Panc1 (cell line): ENCODE results near the gene NOX1. TPM values are rescaled to one million over a fixed set of nuclear protein-coding genes. Genes with fewer than 3 reads are reported as not detected.

Experiments
- ATAC-seq: fragments of 200-7000 bp; cut with Tn5 transposase; 2 replicates; pipeline ENCODE4 v1.9.1; 2020; ENCODE audit warnings: mild to moderate bottlenecking, moderate library complexity
- BruUV-seq: library from RNA; stranded (reverse); fragments of 400-500 nt; replicated peaks from 2 replicates; lab custom pipeline; 2021; lab: Mats Ljungman, UMichigan
- CTCF ChIA-PET: fragments of 300-600 bp; sonication (Branson Sonifier 250); formaldehyde crosslinking; loops from one replicate; lab custom pipeline; 2022; ENCODE audit warnings: antibody characterized with exemption; lab: Charles Lee
- POLR2A ChIA-PET: fragments of 300-600 bp; sonication (Branson Sonifier 250); formaldehyde crosslinking; loops from one replicate; lab custom pipeline; 2022; ENCODE audit warnings: antibody characterized with exemption; lab: Charles Lee
- DNase-seq: peaks from one replicate; pipeline ENCODE4 v3.0.0-alpha.2; 2010; ENCODE audit warnings: low read depth, low spot score
- H3K27ac ChIP-seq: 2 replicates; pipeline ENCODE4 v1.5.1; 2011; ENCODE audit warnings: mild to moderate bottlenecking, low read length, inconsistent platforms
- H3K27me3 ChIP-seq: fragments of 200-500 bp; sonication (Bioruptor generic); 2 replicates; pipeline ENCODE4 v1.6.0; 2014; ENCODE audit warnings: low read length, inconsistent platforms; ENCODE audit not compliant: control insufficient read depth, insufficient read depth
- H3K36me3 ChIP-seq: fragments of 200-500 bp; sonication (Bioruptor generic); 2 replicates; pipeline ENCODE4 v1.5.1; 2014; ENCODE audit warnings: inconsistent platforms, mild to moderate bottlenecking, low read length, moderate library complexity; ENCODE audit not compliant: control insufficient read depth, insufficient read depth
- H3K4me1 ChIP-seq: 2 replicates; pipeline ENCODE4 v1.5.1; 2011; ENCODE audit warnings: inconsistent platforms, mild to moderate bottlenecking, low read length, moderate library complexity; ENCODE audit not compliant: control insufficient read depth, insufficient read depth
- H3K4me3 ChIP-seq, 2 experiments: 2 replicates each; pipeline ENCODE4 v1.5.1; 2011 to 2012; ENCODE audit warnings: low read depth in 2 of 2, low read length in 2 of 2, mild to moderate bottlenecking in 2 of 2, inconsistent platforms in 1 of 2, moderate library complexity in 1 of 2
- H3K9me3 ChIP-seq: fragments of 200-500 bp; sonication (Bioruptor generic); 2 replicates; pipeline ENCODE4 v1.5.1; 2014; ENCODE audit warnings: low read depth, mild to moderate bottlenecking, inconsistent platforms, low read length, moderate library complexity; ENCODE audit not compliant: control insufficient read depth, insufficient read depth
- POLR2AphosphoS5 ChIP-seq: IDR thresholded peaks from 2 replicates; pipeline ENCODE4 v1.6.1; 2012; ENCODE audit warnings: mild to moderate bottlenecking, low read depth, low read length, moderate library complexity
- REST ChIP-seq, 2 experiments: IDR thresholded peaks; 2 replicates each; pipeline ENCODE4 v1.6.1; 2011 to 2012; ENCODE audit warnings: low read depth in 2 of 2, control low read depth in 1 of 2, low read length in 1 of 2, mild to moderate bottlenecking in 1 of 2, moderate library complexity in 1 of 2; ENCODE audit not compliant: insufficient read depth in 1 of 2
- SIN3A ChIP-seq: IDR thresholded peaks from 2 replicates; pipeline ENCODE4 v1.6.1; 2012; ENCODE audit warnings: low read depth, mild to moderate bottlenecking, low read length, moderate library complexity, borderline replicate concordance; ENCODE audit not compliant: insufficient read depth
- TCF7L2 ChIP-seq: IDR thresholded peaks from 2 replicates; pipeline ENCODE4 v1.6.1; 2011; ENCODE audit warnings: mild to moderate bottlenecking, low read depth, low read length, inconsistent platforms
- in situ Hi-C: cut with HindIII; loops from 2 replicates; pipeline ENCODE4 v1.10.0; 2016; ENCODE audit warnings: low sequenced_read_pairs, low pct_unique_long_range_greater_than_20kb
- intact Hi-C: fragments of 100-400 bp; cut with micrococcal nuclease; formaldehyde crosslinking; loops from one replicate; pipeline ENCODE4 v1.10.0; 2022; ENCODE audit not compliant: unreplicated experiment
- total RNA-seq: library from RNA; stranded (reverse); gene quantifications from one replicate; pipeline ENCODE4 v1.2.1, GENCODE V29; 2021; ENCODE audit not compliant: unreplicated experiment
- TF ChIP-seq, protein P1 (sequence below): fragments of 450-650 bp; IDR thresholded peaks from 2 replicates; pipeline ENCODE4 v1.5.1; 2017; ENCODE audit warnings: mild to moderate bottlenecking

The NOX1 gene
- total RNA-seq, 1 experiment from 2014 or later = not detected

GRCh38 chrX:100852810-100853209 is 21.3 kb downstream of the NOX1 start:
- Histone ChIP-seq H3K4me1 (no peaks in the 10 kb centered on the region), H3K9me3 (no peaks in the 10 kb centered on the region), H3K36me3 (no peaks in the 10 kb centered on the region), H3K4me3 (no peak overlapping the region), H3K27ac (no peak overlapping the region), H3K27me3 (no peaks in the 10 kb centered on the region)
- CTCF ChIA-PET = no interaction called here
- DNase-seq (no peak), ATAC-seq (no peak)
- intact Hi-C loops = no loop called here
- in situ Hi-C loops = no loop called here
- BruUV-seq = no TSS peak
- TF ChIP-seq SIN3A = no peak
- no peak for TF ChIP-seq TCF7L2
- no peak for TF ChIP-seq REST (IDR thresholded peaks at IDR 0.05; ENCODE audit: insufficient read depth in 1 of 2, low read depth in 2 of 2, low read length in 1 of 2)
- POLR2A ChIA-PET = no interaction called here

- no peaks in the 10 kb centered on the region for H3K27me3 ChIP-seq
- BruUV-seq = no TSS peak
- no peaks in the 10 kb centered on the region for H3K9me3 ChIP-seq
- in situ Hi-C loops = no loop called here
- DNase-seq = no peak
- peak; percentile 51; the same call in 1 of the 2 replicates for ATAC-seq
- H3K36me3 ChIP-seq = no peaks in the 10 kb centered on the region
- ChIA-PET CTCF (no interaction called here), POLR2A (no interaction called here)
- no peak overlapping the region for H3K27ac ChIP-seq
- H3K4me3 ChIP-seq = no peak overlapping the region
- intact Hi-C loops = no loop called here
- TF ChIP-seq REST (IDR thresholded peaks at IDR 0.05; ENCODE audit: insufficient read depth in 1 of 2, low read depth in 2 of 2, low read length in 1 of 2) = no peak
- TF ChIP-seq TCF7L2 = no peak
- no peak for TF ChIP-seq SIN3A
- no peak for TF ChIP-seq POLR2AphosphoS5
- TF ChIP-seq, protein P1, sequence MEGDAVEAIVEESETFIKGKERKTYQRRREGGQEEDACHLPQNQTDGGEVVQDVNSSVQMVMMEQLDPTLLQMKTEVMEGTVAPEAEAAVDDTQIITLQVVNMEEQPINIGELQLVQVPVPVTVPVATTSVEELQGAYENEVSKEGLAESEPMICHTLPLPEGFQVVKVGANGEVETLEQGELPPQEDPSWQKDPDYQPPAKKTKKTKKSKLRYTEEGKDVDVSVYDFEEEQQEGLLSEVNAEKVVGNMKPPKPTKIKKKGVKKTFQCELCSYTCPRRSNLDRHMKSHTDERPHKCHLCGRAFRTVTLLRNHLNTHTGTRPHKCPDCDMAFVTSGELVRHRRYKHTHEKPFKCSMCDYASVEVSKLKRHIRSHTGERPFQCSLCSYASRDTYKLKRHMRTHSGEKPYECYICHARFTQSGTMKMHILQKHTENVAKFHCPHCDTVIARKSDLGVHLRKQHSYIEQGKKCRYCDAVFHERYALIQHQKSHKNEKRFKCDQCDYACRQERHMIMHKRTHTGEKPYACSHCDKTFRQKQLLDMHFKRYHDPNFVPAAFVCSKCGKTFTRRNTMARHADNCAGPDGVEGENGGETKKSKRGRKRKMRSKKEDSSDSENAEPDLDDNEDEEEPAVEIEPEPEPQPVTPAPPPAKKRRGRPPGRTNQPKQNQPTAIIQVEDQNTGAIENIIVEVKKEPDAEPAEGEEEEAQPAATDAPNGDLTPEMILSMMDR = no peak
- no peaks in the 10 kb centered on the region for H3K4me1 ChIP-seq
Observed at GRCh38 chrX:100850317-100850716, 23.8 kb downstream of the NOX1 start.
